Gastroesophageal sphincter (tissue), 4 donors: ENCODE measurements around the gene SORCS3. TPM values are rescaled to one million over a fixed set of nuclear protein-coding genes. Genes with fewer than 3 reads are reported as not detected.

Experiments
- ATAC-seq: fragments of 150-250 bp; one replicate; pipeline ENCODE4 v1.9.1; 2016; ENCODE audit warnings: mild to moderate bottlenecking, moderate library complexity
- H3K27ac ChIP-seq, 4 donors: fragments of 200-600 bp; sonication (generic) in 3 of 4; 1 replicate in 3 of 4; 2 replicates in 1 of 4; pipeline ENCODE4 v1.5.1; 2016 to 2019
- H3K27me3 ChIP-seq: fragments of 200-600 bp; sonication (generic); one replicate; pipeline ENCODE4 v1.5.1; 2019
- H3K36me3 ChIP-seq, 2 donors: fragments of 200-600 bp; sonication (generic); one replicate each; pipeline ENCODE4 v1.5.1; 2019; ENCODE audit warnings: control low read depth in 1 of 2
- H3K4me1 ChIP-seq, 3 donors: fragments of 200-600 bp; sonication (generic); 1 replicate in 2 of 3; 2 replicates in 1 of 3; pipeline ENCODE4 v1.5.1; 2016 to 2019; ENCODE audit warnings: control low read depth in 2 of 3
- H3K4me3 ChIP-seq, 2 donors: fragments of 200-600 bp; sonication (generic); one replicate each; pipeline ENCODE4 v1.5.1; 2019; ENCODE audit warnings: mild to moderate bottlenecking in 1 of 2, moderate library complexity in 1 of 2
- H3K9me3 ChIP-seq, 3 donors: fragments of 200-600 bp; sonication (generic); one replicate each; pipeline ENCODE4 v1.5.1; 2017 to 2019; ENCODE audit warnings: control low read depth in 2 of 3
- EP300 ChIP-seq: sonication (generic); formaldehyde crosslinking; IDR thresholded peaks from one replicate; pipeline ENCODE4 v1.6.1; 2017; ENCODE audit warnings: antibody characterized with exemption, mild to moderate bottlenecking
- POLR2A ChIP-seq, 2 donors: fragments of 450-650 bp; IDR thresholded peaks; one replicate each; pipeline ENCODE4 v1.6.1; 2017; ENCODE audit warnings: antibody characterized with exemption in 2 of 2, mild to moderate bottlenecking in 2 of 2, moderate library complexity in 1 of 2
- POLR2AphosphoS5 ChIP-seq: sonication (generic); formaldehyde crosslinking; IDR thresholded peaks from one replicate; pipeline ENCODE4 v1.6.1; 2017; ENCODE audit warnings: antibody characterized with exemption
- WGBS, 2 donors: methylation state at CpG; one replicate each; pipeline ENCODE4 v1.1.5; 2018; ENCODE audit warnings: low coverage in 1 of 2; 5-methylcytosine and 5-hydroxymethylcytosine counted together
- total RNA-seq, 4 donors: library from RNA; depleted of rRNA; stranded (reverse); fragments of >200 nt; gene quantifications; one replicate each; pipeline ENCODE4 v1.1.0, GENCODE V29; 2016
- TF ChIP-seq, protein P1 (sequence below), 4 experiments: fragments of 200-600 bp in 2 of 4; fragments of 450-650 bp in 2 of 4; sonication (generic) in 1 of 4; IDR thresholded peaks; one replicate each; pipeline ENCODE4 v1.5.1; 2017 to 2019; ENCODE audit warnings: antibody characterized with exemption in 4 of 4, mild to moderate bottlenecking in 2 of 4, moderate library complexity in 2 of 4

Gene SORCS3
- total RNA-seq, 4 donors from 2014 or later: 0.31 to 1.3 (median 0.69) TPM; not detected in 1

DNA sequence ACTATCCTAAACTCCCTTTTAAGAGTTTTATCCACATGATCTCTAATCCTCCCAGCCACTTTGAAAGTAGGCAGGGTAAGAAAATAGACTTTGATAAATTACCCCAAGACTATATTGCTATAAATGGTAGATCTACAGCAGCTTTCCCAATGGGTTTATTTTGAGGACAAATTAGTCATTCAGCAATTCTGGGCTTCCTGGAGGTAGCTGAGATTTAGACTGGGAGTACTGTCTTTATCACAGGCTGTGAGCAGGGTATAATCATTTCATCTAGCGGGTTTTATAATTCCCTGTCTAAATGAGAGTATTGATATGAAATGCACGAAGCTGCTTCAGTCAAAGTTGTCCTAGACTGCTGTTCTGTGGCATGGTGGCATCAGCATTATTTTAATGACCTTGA lies 279.4 kb downstream of the SORCS3 start:
- TF ChIP-seq POLR2A (IDR thresholded peaks at IDR 0.05) (no peak), EP300 (no peak), POLR2AphosphoS5 (no peak)
- TF ChIP-seq, protein P1, sequence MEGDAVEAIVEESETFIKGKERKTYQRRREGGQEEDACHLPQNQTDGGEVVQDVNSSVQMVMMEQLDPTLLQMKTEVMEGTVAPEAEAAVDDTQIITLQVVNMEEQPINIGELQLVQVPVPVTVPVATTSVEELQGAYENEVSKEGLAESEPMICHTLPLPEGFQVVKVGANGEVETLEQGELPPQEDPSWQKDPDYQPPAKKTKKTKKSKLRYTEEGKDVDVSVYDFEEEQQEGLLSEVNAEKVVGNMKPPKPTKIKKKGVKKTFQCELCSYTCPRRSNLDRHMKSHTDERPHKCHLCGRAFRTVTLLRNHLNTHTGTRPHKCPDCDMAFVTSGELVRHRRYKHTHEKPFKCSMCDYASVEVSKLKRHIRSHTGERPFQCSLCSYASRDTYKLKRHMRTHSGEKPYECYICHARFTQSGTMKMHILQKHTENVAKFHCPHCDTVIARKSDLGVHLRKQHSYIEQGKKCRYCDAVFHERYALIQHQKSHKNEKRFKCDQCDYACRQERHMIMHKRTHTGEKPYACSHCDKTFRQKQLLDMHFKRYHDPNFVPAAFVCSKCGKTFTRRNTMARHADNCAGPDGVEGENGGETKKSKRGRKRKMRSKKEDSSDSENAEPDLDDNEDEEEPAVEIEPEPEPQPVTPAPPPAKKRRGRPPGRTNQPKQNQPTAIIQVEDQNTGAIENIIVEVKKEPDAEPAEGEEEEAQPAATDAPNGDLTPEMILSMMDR (IDR thresholded peaks at IDR 0.05): no peak
- no peak for ATAC-seq
- no peaks in the 10 kb centered on the region for H3K27me3 ChIP-seq
- H3K9me3 ChIP-seq: no peaks in the 10 kb centered on the region
- no CpG with 5 or more reads among the region's 2 CpGs for WGBS, 2 donors
- H3K36me3 ChIP-seq: no peaks in the 10 kb centered on the region
- H3K4me3 ChIP-seq: no peak overlapping the region
- H3K27ac ChIP-seq: no peak overlapping the region
- H3K4me1 ChIP-seq: no peaks in the 10 kb centered on the region

- Histone ChIP-seq H3K36me3 (no peaks in the 10 kb centered on the region), H3K27ac (no peak overlapping the region), H3K9me3 (no peaks in the 10 kb centered on the region), H3K4me1 (no peaks in the 10 kb centered on the region), H3K27me3 (no peaks in the 10 kb centered on the region), H3K4me3 (no peak overlapping the region)
- no peak for TF ChIP-seq EP300
- no peak for TF ChIP-seq POLR2AphosphoS5
- TF ChIP-seq POLR2A (IDR thresholded peaks at IDR 0.05): no peak
- TF ChIP-seq, protein P1 (IDR thresholded peaks at IDR 0.05): no peak
- no peak for ATAC-seq
- WGBS, 2 donors: 89 to 91% methylated on average over 4 to 5 of the region's 5 CpGs
These were observed 280.7 kb downstream of the SORCS3 start for GRCh38 chr10:104921763-104922162.

DNA sequence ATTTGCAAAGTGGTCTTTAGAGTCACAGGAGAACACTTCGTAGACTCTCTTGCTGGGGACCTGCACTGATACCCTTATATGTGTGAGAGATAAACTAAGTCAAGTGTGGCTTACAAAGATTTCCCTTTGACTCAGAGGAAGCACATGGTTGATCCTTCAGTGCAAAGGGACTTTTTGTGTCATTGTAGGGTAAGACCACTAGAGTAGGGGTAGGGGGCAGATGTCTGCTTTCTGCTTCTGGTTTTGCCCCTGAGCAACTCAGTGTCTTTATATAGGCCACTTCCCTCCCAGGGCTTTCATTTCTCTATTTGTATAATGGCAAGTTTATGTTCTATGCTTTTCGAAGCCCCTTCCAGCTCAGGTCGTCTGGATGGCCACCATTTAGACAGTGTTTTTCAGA lies 281.7 kb downstream of the SORCS3 start:
- Histone ChIP-seq H3K27ac (no peak overlapping the region), H3K36me3 (no peaks in the 10 kb centered on the region), H3K27me3 (no peaks in the 10 kb centered on the region), H3K4me3 (no peak overlapping the region), H3K4me1 (no peaks in the 10 kb centered on the region), H3K9me3 (no peaks in the 10 kb centered on the region)
- TF ChIP-seq EP300 (no peak), POLR2AphosphoS5 (no peak), POLR2A (IDR thresholded peaks at IDR 0.05) (no peak)
- ATAC-seq: no peak
- WGBS, 2 donors: 78 to 84% methylated on average over 3 of the region's 3 CpGs

DNA sequence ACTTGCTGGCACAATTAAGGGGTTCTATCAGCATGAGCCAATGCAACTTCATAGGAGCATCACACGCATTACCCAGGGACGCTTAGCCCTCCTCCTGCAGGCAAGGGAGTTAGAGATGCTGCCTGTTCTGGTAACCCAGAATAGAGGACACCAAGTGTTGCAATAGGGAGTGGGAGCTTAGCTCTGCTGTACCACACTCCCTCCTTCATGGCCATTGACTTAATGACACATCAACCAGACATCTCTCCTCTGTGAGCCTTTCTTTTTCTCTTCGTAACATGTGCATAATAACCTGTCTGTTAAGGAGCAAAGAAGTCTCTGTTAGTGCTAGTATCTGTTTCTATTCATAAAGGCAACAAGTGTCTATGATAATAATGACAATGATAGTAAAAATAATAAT lies 282.4 kb downstream of the SORCS3 start:
- no peak overlapping the region for H3K27ac ChIP-seq
- TF ChIP-seq POLR2A (IDR thresholded peaks at IDR 0.05) (no peak), EP300 (no peak), POLR2AphosphoS5 (no peak)
- TF ChIP-seq, protein P1 (IDR thresholded peaks at IDR 0.05): no peak
- H3K27me3 ChIP-seq: no peaks in the 10 kb centered on the region
- WGBS, 2 donors: 83 to 89% methylated on average over 1 to 2 of the region's 3 CpGs
- no peak overlapping the region for H3K4me3 ChIP-seq
- ATAC-seq: no peak
- H3K36me3 ChIP-seq: no peaks in the 10 kb centered on the region
- no peaks in the 10 kb centered on the region for H3K4me1 ChIP-seq
- H3K9me3 ChIP-seq: no peaks in the 10 kb centered on the region

DNA sequence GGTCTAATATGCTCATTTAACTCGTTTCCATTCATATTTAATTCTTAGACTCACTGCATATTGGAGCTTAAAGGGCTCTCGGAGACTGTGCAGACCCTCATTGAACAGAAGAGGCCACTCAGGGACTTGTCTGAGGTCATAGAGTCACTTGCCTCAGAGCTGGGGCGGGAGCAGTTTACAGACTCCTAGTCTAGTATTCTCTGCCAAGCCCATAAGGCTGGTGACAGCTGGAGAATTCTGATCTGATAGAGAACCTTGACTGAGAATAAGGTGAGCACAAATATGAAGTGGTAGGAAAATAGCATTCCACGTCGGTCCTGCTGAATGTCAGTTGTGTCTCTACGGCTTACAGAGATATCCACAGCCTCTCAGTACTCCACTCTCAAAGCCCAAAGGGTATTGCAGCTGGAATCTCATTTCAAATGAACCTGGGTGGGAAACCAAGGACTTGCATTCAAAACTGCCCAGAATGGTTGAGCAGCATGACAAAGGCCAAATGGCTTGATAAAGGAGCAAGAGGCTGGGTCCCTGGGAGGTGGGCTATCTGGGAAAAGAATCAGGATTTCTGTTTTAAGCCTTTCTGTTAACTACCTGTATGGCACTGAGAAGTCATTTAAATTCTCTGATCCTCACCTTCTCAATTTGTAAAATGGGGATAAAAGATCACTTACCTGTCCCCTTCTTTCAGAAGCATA lies 283.2 kb downstream of the SORCS3 start:
- Histone ChIP-seq H3K27ac (no peak overlapping the region), H3K27me3 (no peaks in the 10 kb centered on the region), H3K4me1 (no peaks in the 10 kb centered on the region), H3K4me3 (no peak overlapping the region), H3K36me3 (no peaks in the 10 kb centered on the region), H3K9me3 (no peaks in the 10 kb centered on the region)
- ATAC-seq: no peak
- TF ChIP-seq POLR2A (IDR thresholded peaks at IDR 0.05) (no peak), EP300 (no peak), POLR2AphosphoS5 (no peak)
- TF ChIP-seq, protein P1 (IDR thresholded peaks at IDR 0.05): no peak
- 75 to 100% methylated on average over 1 to 6 of the region's 6 CpGs for whole genome bisulfite sequencing, 2 donors
